ENCODE data around the gene ST6GALNAC3.

DNA sequence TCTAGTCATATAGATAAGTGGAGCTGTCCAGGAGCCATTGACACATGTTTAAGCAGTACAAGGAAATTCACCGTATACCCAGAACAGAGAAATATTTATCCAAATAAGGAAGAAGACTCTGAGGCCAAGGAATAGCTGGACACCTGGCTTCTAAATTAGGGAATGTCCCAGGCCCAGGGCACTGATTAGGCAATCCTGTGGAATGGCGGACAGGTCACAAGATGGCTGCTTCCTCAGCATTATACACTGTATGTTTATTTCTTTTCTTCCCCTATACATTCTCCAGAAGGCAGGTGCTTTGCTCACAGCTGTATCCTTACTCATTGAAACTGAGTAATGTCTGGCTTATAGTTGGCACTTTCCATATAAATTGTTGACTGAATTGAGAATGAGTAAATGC, 59.4 kb downstream of the ST6GALNAC3 start:
- TF ChIP-seq HOXB13 (CRISPR knock-in tag; IDR thresholded peaks at IDR 0.05; ENCODE audit: low read depth) (no peak), POLR2A (IDR thresholded peaks at IDR 0.05; ENCODE audit: low read length) (no peak), KDM1A (IDR thresholded peaks at IDR 0.05; ENCODE audit: low read depth) (no peak)

Data from A549 (cell line).